B cell (primary cell): ENCODE results near the gene ASB11. TPM values are rescaled to one million over a fixed set of nuclear protein-coding genes. Genes with fewer than 3 reads are reported as not detected.

ENCODE experiments used
- polyA plus RNA-seq: library from polyadenylated mRNA; depleted of rRNA; stranded (reverse); fragments of >200 nt; gene quantifications from 2 replicates; pipeline ENCODE4 v1.2.3, GENCODE V29; 2012
- total RNA-seq, 2 donors: library from RNA; stranded (reverse); fragments of 120-200 nt in 1 of 2; gene quantifications; 1 replicate in 1 of 2; 2 replicates in 1 of 2; pipeline versions ENCODE4 v1.2.3 to v1.2.4, GENCODE V29; 2013 to 2022

The ASB11 gene
- total and polyA plus RNA-seq, 2 donors (not counting 1 experiment from before 2014, with no cell fraction given) = not detected

Other genes starting within 250 kb of the ASB11 start
- not detected in 2 replicates for gene ASB9, start 45.6 kb downstream of the ASB11 start, total RNA-seq
- not detected in 2 replicates for gene ASB9, start 45.6 kb downstream of the ASB11 start, polyA plus RNA-seq
- 25.7 and 26.0 TPM in 2 replicates for gene PIGA, start 19.9 kb upstream of the ASB11 start, total RNA-seq
- 13.0 and 33.0 TPM in 2 replicates for gene PIGA, start 19.9 kb upstream of the ASB11 start, polyA plus RNA-seq
- not detected in 2 replicates for gene VEGFD, start 68.8 kb upstream of the ASB11 start, total RNA-seq
- not detected in 2 replicates for gene VEGFD, start 68.8 kb upstream of the ASB11 start, polyA plus RNA-seq
- 0.22 and 0.24 TPM in 2 replicates for gene PIR, start 177.7 kb upstream of the ASB11 start, total RNA-seq
- not detected in 2 replicates for gene PIR, start 177.7 kb upstream of the ASB11 start, polyA plus RNA-seq
- not detected in 2 replicates for gene BMX, start 185.2 kb upstream of the ASB11 start, total RNA-seq
- gene BMX, start 185.2 kb upstream of the ASB11 start, polyA plus RNA-seq = not detected in 2 replicates